HCT116 (cell line): Measurements from ENCODE around the gene HLA-DRB1.

Source experiments
- POLR2A ChIP-seq: IDR thresholded peaks from 2 replicates; pipeline ENCODE4 v1.7.0; 2011; ENCODE audit warnings: borderline replicate concordance; ENCODE audit not compliant: insufficient read depth, insufficient read length; ENCODE audit errors: extremely low read depth
- RAD21 ChIP-seq: IDR thresholded peaks from 2 replicates; pipeline ENCODE4 v1.6.1; 2012; ENCODE audit warnings: low read depth, mild to moderate bottlenecking
- YY1 ChIP-seq: IDR thresholded peaks from 2 replicates; pipeline ENCODE4 v1.6.1; 2011; ENCODE audit warnings: low read length, low read depth, moderate library complexity, mild to moderate bottlenecking; ENCODE audit not compliant: insufficient replicate concordance; ENCODE audit errors: extremely low read depth
- TF ChIP-seq, protein P1 (sequence below), 3 experiments: fragments of 200-600 bp in 1 of 3; sonication (generic) in 1 of 3; IDR thresholded peaks in 2 of 3; conservative IDR thresholded peaks in 1 of 3; 2 replicates each; pipeline ENCODE4 v1.5.1; 2012 to 2017; ENCODE audit warnings: low read depth in 2 of 3, low read length in 2 of 3, antibody characterized with exemption in 1 of 3, borderline replicate concordance in 1 of 3, control low read depth in 1 of 3, mild to moderate bottlenecking in 1 of 3, mixed read lengths in 1 of 3, mixed run types in 1 of 3, moderate library complexity in 1 of 3; ENCODE audit not compliant: insufficient read depth in 1 of 3

DNA sequence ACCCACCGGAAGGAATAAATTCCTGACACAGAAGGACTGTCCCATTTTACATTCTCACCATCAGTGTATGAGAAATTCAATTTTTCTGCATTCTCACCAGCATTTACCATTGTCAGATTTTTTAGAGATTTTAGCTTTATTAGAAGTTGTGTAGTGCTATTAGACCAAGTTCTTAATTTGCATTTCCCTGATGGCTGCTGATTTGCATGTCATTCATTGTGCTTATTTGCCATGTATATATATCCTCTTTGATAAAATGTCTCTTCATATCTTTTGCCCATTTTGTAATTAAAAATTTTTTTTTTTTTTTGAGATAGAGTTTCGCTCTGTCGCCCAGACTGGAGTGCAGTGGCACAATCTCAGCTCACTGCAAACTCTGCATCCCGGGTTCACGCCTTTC is 49.8 kb downstream of the HLA-DRB1 start:
- TF ChIP-seq YY1 (no peak), RAD21 (no peak), POLR2A (no peak)
- TF ChIP-seq, protein P1, sequence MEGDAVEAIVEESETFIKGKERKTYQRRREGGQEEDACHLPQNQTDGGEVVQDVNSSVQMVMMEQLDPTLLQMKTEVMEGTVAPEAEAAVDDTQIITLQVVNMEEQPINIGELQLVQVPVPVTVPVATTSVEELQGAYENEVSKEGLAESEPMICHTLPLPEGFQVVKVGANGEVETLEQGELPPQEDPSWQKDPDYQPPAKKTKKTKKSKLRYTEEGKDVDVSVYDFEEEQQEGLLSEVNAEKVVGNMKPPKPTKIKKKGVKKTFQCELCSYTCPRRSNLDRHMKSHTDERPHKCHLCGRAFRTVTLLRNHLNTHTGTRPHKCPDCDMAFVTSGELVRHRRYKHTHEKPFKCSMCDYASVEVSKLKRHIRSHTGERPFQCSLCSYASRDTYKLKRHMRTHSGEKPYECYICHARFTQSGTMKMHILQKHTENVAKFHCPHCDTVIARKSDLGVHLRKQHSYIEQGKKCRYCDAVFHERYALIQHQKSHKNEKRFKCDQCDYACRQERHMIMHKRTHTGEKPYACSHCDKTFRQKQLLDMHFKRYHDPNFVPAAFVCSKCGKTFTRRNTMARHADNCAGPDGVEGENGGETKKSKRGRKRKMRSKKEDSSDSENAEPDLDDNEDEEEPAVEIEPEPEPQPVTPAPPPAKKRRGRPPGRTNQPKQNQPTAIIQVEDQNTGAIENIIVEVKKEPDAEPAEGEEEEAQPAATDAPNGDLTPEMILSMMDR (IDR thresholded peaks at IDR 0.05 in 2 of 3, conservative IDR thresholded peaks at IDR 0.05 in 1 of 3; ENCODE audit: borderline replicate concordance in 1 of 3, insufficient read depth in 1 of 3, low read depth in 2 of 3, low read length in 2 of 3), result no peak
